HUES64 (cell line): ENCODE measurements around the gene PI4K2A.
"Not testable (repeated sequence)": the region's sequence is repeated elsewhere in the genome, so short reads cannot be mapped to it uniquely, and the experiment has no call there.

ENCODE experiments used
- H3K27ac ChIP-seq: 2 replicates; pipeline ENCODE4 v1.7.0; 2013; ENCODE audit warnings: low read depth, low read length, inconsistent platforms
- H3K27me3 ChIP-seq: 2 replicates; pipeline ENCODE4 v1.6.1; 2013; ENCODE audit warnings: mild to moderate bottlenecking, low read length; ENCODE audit not compliant: insufficient read depth
- H3K36me3 ChIP-seq: 2 replicates; pipeline ENCODE4 v1.6.1; 2013; ENCODE audit warnings: mild to moderate bottlenecking, low read length; ENCODE audit not compliant: insufficient read depth
- H3K4me1 ChIP-seq: 2 replicates; pipeline ENCODE4 v1.6.1; 2013; ENCODE audit warnings: mild to moderate bottlenecking, low read length, moderate library complexity; ENCODE audit not compliant: insufficient read depth
- H3K4me3 ChIP-seq: 2 replicates; pipeline ENCODE4 v1.5.1; 2013; ENCODE audit warnings: mild to moderate bottlenecking, low read length, moderate library complexity
- H3K9ac ChIP-seq: 2 replicates; pipeline ENCODE4 v1.6.1; 2013; ENCODE audit warnings: mild to moderate bottlenecking, low read depth, low read length
- H3K9me3 ChIP-seq: 2 replicates; pipeline ENCODE4 v1.6.1; 2013; ENCODE audit warnings: low read depth, low read length; ENCODE audit not compliant: insufficient read depth
- WGBS: fragments of 150-250, 120-280 bp; methylation state at CpG from one replicate; pipeline ENCODE4 v1.1.7; 2013; ENCODE audit warnings: missing lambda C conversion rate; 5-methylcytosine and 5-hydroxymethylcytosine counted together

PI4K2A gene

GRCh38 chr10:97675222-97675621, 34.8 kb downstream of the PI4K2A start:
- 90% methylated on average over 9 of the region's 9 CpGs for WGBS
- Histone ChIP-seq H3K27ac (no peak overlapping the region), H3K4me3 (no peak overlapping the region), H3K4me1 (no peaks in the 10 kb centered on the region), H3K9me3 (no peaks in the 10 kb centered on the region), H3K36me3 (peaks cover 57% of the 10 kb centered on the region), H3K9ac (no peak overlapping the region), H3K27me3 (no peaks in the 10 kb centered on the region)

- H3K9ac ChIP-seq: no peak overlapping the region
- H3K36me3 ChIP-seq: peaks cover 47% of the 10 kb centered on the region
- H3K4me3 ChIP-seq: no peak overlapping the region
- H3K9me3 ChIP-seq: no peaks in the 10 kb centered on the region
- no peaks in the 10 kb centered on the region for H3K4me1 ChIP-seq
- no peak overlapping the region for H3K27ac ChIP-seq
- H3K27me3 ChIP-seq: no peaks in the 10 kb centered on the region
- WGBS: 96% methylated on average over 1 of the region's 2 CpGs
Observed at GRCh38 chr10:97676770-97677581, 36.5 kb downstream of the PI4K2A start.

GRCh38 chr10:97679594-97679993, 39.1 kb downstream of the PI4K2A start:
- H3K36me3 ChIP-seq: peaks cover 28% of the 10 kb centered on the region
- no peaks in the 10 kb centered on the region for H3K27me3 ChIP-seq
- no peak overlapping the region for H3K4me3 ChIP-seq
- H3K27ac ChIP-seq: no peak overlapping the region
- H3K4me1 ChIP-seq: no peaks in the 10 kb centered on the region
- no peak overlapping the region for H3K9ac ChIP-seq
- H3K9me3 ChIP-seq: no peaks in the 10 kb centered on the region
- WGBS: 96% methylated on average over 16 of the region's 16 CpGs

- H3K27ac ChIP-seq: no peak overlapping the region
- H3K4me3 ChIP-seq: no peak overlapping the region
- 95% methylated on average over 4 of the region's 4 CpGs for WGBS
- H3K9me3 ChIP-seq: no peaks in the 10 kb centered on the region
- H3K9ac ChIP-seq: no peak overlapping the region
- peaks cover 12% of the 10 kb centered on the region; the same call in 1 of the 2 replicates for H3K36me3 ChIP-seq
- H3K4me1 ChIP-seq: no peaks in the 10 kb centered on the region
- no peaks in the 10 kb centered on the region for H3K27me3 ChIP-seq
Observed at GRCh38 chr10:97682042-97682441, 41.6 kb downstream of the PI4K2A start.

- Histone ChIP-seq H3K4me3 (no peak overlapping the region), H3K27ac (no peak overlapping the region), H3K36me3 (no peaks in the 10 kb centered on the region), H3K9me3 (no peaks in the 10 kb centered on the region), H3K9ac (no peak overlapping the region), H3K27me3 (no peaks in the 10 kb centered on the region), H3K4me1 (peaks cover 9% of the 10 kb centered on the region; the same call in 1 of the 2 replicates)
- 76% methylated on average over 9 of the region's 9 CpGs for WGBS
Observed at GRCh38 chr10:97683556-97684367, 43.3 kb downstream of the PI4K2A start.

- not testable (repeated sequence) for H3K4me1 ChIP-seq, H3K27ac ChIP-seq, H3K9me3 ChIP-seq, H3K9ac ChIP-seq, H3K36me3 ChIP-seq, H3K27me3 ChIP-seq, H3K4me3 ChIP-seq
- WGBS: 90% methylated on average over 7 of the region's 7 CpGs
Observed at GRCh38 chr10:97684368-97684713, 43.9 kb downstream of the PI4K2A start.

GRCh38 chr10:97684866-97685394, 44.5 kb downstream of the PI4K2A start:
- H3K27me3 ChIP-seq: no peaks in the 10 kb centered on the region
- H3K27ac ChIP-seq: no peak overlapping the region
- no peak overlapping the region for H3K9ac ChIP-seq
- 81% methylated on average over 4 of the region's 5 CpGs for WGBS
- H3K4me3 ChIP-seq: no peak overlapping the region
- peaks cover 9% of the 10 kb centered on the region; the same call in 1 of the 2 replicates for H3K4me1 ChIP-seq
- no peaks in the 10 kb centered on the region for H3K36me3 ChIP-seq
- no peaks in the 10 kb centered on the region for H3K9me3 ChIP-seq

GRCh38 chr10:97685395-97685958, 45.0 kb downstream of the PI4K2A start:
- no peaks in the 10 kb centered on the region for H3K36me3 ChIP-seq
- H3K4me3 ChIP-seq: no peak overlapping the region
- 67% methylated on average over 2 of the region's 2 CpGs for WGBS
- H3K9ac ChIP-seq: no peak overlapping the region
- no peaks in the 10 kb centered on the region for H3K27me3 ChIP-seq
- peaks cover 9% of the 10 kb centered on the region; the same call in 1 of the 2 replicates for H3K4me1 ChIP-seq
- no peaks in the 10 kb centered on the region for H3K9me3 ChIP-seq
- H3K27ac ChIP-seq: no peak overlapping the region; the same call in 1 of the 2 replicates

GRCh38 chr10:97686301-97686961, 46.0 kb downstream of the PI4K2A start:
- H3K36me3 ChIP-seq: no peaks in the 10 kb centered on the region
- H3K9ac ChIP-seq: peak overlapping the region; percentile 77
- peak overlapping the region; percentile 75; the same call in 1 of the 2 replicates for H3K27ac ChIP-seq
- WGBS: 26% methylated on average over 14 of the region's 14 CpGs
- H3K4me3 ChIP-seq: peak overlapping the region; percentile 75
- peaks cover 9% of the 10 kb centered on the region; the same call in 1 of the 2 replicates for H3K4me1 ChIP-seq
- no peaks in the 10 kb centered on the region for H3K9me3 ChIP-seq
- no peaks in the 10 kb centered on the region for H3K27me3 ChIP-seq

- Histone ChIP-seq H3K27me3 (no peaks in the 10 kb centered on the region), H3K4me1 (peaks cover 9% of the 10 kb centered on the region; the same call in 1 of the 2 replicates), H3K4me3 (peak within 1 kb of the TSS; percentile 75), H3K9ac (peak within 1 kb of the TSS; percentile 77), H3K27ac (peak within 1 kb of the TSS; percentile 80), H3K36me3 (no peaks in the 10 kb centered on the region), H3K9me3 (no peaks in the 10 kb centered on the region)
- WGBS: 1% methylated on average over 78 of the region's 78 CpGs
Observed at GRCh38 chr10:97686962-97687784, 46.7 kb downstream of the PI4K2A start, which contains the start of gene AVPI1. Gene AVPI1, minus strand, starts transcription at chr10:97687241. Its CDS starts 7,336 bp downstream, at chr10:97679905.
